GM19395 (cell line): ENCODE data around the gene MAN1A1.

ENCODE experiments used
- ATAC-seq: cut with Tn5 transposase; IDR thresholded peaks from one replicate; pipeline ENCODE4 v1.9.1; 2021; ENCODE audit warnings: mild to moderate bottlenecking, moderate library complexity; ENCODE audit not compliant: unreplicated experiment

Gene MAN1A1

DNA sequence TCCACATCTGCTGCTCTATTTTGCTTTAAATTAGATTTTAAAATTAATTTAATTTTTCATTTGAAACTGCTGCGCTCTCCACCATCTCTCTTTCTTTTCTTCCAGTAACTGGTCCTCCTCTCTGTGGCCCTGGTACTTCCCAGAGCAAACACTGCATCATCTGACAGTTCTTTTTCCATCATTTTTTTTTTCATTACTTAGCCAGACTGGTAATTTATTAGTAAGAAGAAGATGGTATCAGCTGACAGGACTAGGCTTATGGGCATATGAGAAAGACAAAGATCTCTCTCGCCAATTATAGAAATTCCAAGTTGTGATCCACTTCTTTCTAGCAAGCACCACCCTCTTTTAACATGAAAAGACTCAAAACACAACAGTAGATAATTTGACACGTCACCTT, 197.4 kb downstream of the MAN1A1 start:
- ATAC-seq, result no peak

DNA sequence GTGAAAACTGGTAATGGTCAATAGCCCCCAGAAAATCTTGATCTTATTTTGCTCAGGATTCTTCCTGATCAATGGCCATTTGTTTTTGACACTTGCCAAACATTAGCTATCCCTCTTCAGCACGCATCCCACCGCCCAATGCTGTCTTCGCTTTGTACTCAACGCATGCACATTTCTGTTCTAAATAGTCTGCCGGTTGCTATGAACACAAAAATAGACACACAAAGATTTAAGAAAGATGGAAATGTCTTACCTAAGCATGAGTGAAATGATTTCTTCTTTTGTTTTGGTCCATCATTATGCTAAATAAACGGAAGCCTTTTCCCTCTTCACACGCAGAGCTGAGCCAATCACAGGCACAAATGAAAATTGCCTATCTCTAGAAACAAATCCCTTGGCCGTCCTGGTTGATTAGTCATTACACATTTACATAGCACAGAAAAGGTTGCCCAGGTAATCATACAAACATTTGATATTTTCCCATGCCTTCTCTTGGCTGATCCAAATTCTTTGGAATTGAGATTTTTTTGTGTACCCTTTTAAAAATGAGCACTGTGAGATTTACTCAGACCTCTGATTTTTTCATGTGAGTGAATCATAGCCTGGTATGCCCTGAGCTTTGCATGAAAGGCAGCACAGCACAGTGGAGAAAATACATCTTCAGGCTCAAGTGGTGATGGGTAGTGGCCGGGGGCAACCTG, 200.6 kb downstream of the MAN1A1 start:
- ATAC-seq, result no peak

DNA sequence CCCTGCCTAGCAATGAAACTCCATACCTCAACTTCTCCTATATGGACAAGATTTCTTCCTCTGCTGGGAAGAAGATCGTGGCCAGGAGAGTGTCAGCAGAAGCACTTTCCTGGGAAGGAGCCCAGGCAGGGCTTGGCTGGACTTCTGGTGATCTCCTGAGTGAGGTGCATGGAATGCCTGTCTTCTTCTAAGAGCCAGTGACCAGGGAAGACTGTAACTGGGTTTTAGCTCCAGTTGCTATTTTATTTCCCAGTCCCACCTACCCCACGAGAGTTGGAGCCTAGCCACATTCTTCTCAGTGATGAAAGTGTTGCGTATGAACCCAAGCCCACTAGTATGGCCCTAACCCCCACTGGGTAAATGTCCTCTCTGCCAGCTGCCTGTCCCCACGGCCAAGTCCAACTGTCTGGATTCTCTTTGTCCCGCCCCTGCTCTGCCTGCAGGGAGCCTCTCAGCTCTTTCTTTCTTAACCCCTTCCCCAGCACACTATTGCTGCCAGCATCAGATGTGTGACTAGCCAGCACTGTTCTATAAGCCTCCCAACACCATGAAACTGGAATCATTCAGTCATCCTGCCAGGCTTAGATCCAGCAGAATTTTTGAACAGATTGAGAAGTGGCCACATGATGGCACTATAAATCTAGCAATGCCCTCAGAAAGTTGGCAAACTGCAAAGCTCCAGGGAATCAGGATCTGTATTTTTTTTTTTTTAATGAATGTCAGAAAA, 201.3 kb downstream of the MAN1A1 start:
- no peak for ATAC-seq

DNA sequence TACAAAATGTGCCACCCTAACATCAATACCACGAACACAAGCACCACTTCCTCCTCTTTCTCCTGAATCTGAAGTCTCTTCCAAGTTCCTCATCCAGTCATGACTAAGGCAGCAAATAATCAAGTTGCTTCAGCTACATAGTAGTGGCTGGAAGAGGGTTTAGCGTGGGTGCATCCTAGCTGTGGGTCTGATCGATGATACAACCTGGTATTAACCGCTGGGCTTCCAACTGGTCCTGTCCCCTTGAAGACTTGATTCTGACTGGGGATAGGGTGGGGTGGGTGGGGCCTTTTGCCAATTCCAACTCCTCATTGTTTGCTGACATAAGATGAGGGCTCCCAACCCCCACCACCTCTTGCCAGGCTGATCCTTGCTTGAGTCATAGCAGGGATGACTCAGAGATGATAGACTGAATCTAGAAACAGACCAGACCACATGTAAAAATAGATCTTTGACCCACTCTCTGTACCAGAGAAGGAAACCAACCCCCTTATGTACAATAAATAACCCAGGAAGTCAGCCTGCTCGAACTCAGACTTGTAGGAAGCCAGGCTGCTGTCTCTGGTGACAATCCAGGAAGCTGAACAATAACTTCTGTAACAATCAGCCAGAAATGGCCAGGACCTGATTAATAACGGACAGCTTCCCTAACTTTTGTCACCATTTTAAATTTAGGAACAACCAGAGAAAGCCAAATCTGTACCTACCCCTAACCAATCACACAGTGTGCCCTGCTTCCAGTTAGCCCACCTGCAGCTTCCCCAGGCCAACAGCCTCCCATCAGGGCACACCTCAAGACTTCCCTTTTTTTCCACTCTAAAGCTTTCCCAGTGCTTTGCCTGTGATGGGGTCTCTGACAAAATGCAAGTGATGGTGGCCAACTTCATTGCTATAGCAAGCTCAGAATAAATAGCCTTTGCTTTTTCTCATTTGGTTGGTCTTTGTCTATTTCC, 202.2 kb downstream of the MAN1A1 start:
- ATAC-seq, result peak; percentile 98

DNA sequence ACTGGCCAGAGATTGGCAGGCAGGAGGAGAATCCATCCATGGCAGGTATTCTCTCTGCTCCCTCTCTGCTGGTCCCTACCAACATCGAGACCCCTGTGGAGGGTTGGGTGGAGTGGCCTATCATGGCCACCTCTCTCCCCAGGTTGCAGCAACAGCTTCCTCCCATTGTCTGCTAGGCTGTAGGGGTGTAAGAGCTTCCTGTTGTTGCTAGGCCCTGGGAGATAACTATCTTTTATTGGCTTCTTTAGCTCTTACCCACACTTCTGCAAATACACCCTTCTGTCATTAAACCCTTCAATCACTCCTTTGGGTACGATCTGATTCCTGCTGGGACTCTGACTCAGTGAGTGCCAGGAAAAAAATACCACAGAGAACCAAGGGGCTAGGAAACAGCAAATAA, 204.4 kb downstream of the MAN1A1 start:
- no peak for ATAC-seq

DNA sequence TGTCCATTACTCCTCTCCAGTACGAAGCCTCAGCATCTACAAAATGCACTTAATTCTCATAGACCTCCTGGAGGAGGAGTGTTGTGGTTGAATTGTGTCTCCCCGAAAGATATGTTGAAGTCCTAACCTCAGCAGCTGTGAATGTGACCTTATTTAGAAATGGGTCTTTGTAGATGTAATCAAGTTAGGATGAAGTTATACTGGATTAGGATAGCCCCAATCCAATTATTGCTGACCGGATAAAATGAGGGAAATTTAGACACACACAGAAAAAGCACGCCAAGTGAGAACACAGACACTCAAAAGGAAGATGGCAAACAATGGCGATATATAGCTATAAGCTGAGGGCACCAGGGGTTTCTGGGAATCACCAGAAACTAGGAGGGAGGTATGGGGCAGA, 206.9 kb downstream of the MAN1A1 start:
- ATAC-seq, result no peak

DNA sequence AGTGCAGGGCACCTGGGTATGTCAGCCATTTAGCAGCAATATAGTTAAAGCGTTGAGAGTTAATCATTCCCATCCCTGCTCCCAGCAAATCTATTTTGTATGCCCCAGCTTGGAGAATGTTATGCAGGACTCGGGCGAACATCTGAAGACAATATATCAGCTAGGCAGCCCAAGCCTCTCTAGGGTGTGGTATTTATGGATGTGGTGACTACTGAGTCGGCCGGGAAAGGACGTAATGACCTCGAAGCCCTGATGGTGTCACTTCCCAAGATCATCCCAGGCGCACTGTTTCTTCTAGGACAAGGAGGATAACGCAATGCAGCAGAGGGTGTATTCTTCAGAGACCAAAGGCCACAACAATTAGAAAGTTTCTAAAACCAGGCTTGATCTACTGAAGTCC, 207.5 kb downstream of the MAN1A1 start:
- no peak for ATAC-seq

DNA sequence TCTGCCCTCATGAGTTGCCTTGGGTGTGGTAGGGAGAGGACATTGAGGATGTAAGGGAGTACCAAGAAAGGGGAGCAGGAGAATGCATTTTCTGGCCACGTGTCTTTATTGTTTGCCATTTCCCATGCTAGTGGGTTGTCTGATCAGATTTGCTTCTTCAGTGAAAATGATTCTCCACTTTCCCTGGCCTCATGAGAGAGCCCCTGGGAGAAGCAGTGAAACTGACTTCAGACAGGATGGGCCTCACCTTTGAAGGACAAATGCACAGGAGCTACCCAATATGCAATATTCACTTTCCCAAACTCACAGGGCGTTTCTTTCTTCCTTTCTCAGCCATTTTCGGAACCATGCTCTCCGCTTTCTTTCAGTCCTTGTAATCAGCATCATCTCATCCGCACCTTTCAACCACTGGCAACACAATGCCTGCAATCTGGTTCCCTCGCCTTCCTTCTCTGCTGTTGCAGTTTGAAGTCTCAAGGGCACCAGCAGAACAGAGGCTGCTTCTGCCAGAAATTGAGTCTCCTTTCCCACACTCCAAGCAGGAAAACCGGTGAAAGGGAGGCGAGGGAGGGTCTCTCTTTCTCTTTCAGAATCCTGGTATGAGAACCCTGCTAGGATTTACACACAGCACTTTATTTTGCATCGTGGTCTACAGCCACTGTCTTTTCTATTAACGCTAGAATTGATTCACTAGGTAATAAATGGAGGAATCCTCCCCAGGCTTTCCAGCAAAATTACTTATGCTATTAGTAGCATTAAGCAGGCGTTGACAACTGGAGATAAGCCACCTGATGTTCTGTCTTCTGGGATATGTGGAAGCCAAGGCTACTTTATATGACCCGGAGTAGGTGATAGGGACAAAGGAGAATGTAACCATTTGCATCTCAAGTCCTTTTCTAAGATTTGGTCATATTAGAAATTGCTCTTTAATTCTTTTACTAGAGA, 209.1 kb downstream of the MAN1A1 start:
- ATAC-seq, result no peak

DNA sequence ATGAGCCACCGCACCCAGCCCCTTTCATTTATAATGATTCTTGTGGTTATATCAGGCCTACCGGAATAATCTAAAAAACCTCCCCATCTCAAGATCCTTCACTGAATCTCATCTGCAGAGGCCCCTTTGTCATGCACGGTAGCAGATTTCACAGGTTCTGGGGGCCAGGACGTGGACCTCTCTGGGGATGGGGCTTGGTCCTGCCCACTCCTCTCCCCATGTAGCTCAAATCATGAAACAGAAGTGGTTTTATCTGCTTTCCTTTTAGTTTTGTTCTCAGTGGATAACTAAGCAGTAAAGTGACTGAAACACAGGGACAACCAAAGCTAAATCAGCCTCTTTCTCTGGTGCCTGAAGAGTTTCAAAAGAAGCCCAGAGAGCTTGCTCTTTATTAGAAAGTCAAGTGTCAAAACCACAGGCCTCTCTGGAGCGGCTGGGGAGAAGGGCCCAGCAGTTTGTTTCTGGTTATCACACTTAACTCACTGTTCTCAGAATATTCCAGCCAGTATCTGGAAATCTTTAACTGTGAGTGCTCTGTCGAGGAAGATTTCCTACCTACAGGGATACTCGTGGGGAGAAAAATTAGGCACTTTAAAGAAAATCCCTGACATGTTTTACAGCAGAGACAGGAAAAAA, 210.5 kb downstream of the MAN1A1 start:
- peak; percentile 94 for ATAC-seq

DNA sequence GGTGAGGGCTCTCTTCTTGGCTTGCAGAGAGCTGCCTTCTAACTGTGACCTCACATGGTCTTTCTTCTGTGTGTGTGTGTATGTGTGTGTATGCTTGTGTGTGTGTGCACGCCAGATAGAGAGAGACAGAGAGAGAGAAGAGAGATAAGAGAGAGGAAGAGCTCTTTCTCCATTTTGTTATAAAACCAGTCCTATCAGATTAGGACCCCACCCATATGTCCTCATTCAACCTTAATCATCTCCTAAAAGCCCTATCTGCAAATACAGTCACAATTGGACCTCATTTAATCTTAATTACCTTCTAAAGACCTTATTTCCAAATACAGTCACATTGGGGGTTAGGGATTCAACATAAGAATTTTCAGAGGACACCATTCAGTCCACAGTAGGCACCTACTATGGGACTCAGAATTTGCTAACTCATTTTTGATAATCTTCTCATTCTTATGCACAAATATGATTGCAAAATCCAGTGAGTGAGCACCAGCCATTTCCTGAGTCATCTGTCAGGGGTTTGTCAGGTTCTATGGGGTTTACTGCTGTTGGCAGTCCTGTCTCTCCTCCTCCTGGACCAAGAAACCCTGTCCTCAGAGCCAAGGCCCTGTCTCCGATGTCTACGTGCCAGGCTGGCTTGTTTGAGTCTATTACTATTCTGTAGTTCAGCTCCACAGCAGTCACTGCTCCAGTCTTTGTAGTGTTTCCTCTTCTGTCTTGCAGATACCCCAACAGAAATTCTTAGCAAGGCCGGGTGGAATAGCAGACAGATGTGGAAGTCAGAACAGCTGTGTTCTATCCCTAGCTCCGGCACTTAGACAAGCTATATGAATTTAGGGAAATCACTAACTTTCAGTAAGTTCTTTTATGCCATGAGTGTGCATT, 212.1 kb downstream of the MAN1A1 start:
- ATAC-seq, result no peak

DNA sequence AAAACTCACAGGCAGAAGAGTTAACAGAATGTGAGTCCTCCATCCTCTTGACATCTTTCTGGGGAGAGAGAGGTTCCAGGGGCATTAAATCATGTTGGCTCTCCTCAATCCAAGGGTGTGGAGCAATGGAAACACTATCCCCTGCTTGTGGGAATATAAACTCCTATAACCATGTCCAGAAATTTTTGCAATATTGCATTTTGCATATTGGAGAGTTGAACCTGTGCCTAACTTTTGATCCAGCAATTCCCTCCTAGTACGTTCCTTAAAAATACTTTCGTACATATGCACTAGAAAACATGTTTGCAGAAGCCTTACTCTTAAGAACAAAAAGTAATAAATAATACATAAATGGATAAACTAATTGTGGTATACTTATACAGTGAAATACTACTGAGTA, 214.8 kb downstream of the MAN1A1 start:
- ATAC-seq, result no peak

DNA sequence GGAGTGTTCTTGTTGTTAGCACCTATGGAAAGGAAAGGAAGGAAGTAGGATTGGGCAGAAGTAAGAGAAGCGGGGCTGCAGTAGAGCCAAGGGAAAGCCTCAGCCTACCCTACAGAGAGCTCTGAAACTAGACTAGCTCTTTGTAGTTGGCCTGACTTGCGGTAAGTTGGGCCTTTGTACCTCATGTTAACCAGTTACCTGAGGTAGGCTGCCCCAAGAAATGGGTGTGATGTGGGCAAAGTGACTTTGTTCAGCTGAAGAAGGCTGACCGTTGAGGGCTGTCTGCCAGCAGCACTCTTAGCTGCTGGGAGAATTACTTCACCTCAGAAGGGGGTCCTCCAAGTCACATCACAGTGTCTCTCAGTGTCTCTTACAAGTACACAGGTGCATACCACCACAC, 216.2 kb downstream of the MAN1A1 start:
- no peak for ATAC-seq

DNA sequence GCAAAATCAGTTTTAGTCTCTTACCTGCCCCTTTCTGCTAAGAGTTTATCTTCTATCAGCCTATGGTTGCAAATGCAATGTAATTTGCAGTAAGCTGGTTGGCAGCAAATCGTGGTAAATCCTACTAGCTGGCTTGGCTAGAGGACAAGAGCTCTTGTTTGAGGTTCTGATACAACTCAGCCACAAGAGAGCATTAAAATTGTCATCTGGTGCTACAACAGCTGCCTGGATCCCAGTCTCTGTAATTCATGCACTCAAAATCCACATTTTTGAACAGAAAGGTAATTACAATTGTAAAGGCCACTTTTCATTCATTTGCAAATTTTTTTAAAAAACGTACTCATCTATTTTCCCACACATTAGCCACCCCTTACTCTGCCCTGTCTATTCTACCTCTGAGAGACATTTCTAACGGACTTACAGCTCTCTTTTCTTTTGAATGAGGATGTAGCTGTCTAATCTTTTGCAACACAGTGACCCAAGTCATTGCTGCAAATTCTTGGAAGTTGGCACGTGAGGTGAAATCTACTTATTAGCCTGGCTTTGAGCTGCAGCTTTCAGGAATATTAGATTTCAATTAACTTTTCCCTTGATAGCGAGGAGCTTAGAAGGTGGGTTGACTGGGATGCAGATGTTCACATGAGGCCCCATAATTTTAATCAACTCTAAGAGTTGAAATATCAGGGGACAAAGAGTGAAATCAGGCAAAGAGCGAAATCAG, 217.1 kb downstream of the MAN1A1 start:
- ATAC-seq, result no peak

DNA sequence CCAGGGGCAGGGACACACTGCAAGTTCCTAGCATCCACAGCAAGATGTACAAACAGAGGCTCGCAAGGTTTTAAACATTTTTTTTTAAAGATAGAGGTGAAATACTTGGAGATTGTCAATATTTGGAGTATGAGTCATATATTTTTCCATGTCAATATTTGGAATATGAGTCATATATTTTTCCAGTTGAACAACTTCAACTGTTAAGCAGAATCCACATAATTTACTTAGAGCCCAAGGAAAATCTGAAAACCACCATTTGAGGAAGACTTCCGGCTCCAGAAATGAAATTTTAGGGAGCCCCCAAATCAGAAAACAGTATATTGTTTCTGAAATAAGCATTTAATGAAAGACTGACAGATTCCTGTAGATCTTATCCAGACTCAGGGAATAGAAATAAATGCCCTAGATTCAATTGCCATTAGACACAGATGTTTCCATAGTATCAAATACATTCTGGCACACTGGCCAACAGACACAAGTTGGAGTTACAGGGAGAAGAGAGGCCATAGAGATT, 219.5 kb downstream of the MAN1A1 start:
- no peak for ATAC-seq

DNA sequence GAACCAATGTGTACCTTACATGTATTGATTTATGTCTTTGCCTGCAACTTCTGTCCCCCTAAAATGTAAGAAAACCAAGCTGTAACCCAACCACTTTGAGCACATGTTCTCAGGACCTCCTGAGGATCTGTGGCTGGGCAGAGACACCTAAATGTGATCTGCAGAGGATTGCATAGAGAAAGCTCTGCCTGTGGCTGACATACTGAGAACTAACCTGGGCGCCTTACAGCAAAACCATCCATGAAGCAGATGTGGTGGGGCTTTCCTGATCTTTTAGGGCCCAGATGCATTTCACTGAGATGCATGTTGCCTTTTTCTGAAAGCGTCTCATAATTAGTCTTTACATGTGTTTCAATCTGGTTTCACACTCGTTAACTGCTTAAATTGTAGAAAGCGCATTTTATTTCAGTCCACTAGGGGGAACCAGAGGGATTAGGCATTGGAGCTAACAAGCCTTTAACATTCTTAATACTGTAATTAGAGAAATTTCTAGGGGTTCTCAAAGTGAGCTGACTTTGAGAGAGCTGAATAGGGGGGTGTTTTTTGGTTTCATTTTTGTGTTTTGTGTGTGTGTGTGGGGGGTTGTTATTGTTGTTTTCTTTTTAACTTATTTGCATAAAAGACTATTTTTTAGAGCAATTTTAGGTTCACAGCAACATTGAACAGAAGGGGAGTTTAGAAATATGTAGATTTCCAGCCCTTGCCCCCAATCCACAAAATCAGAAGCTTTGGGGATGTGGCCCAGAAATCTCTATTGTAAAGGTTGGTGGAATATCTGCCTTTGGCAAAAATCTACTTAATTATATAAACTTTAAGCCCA, 220.2 kb downstream of the MAN1A1 start:
- peak; percentile 94 for ATAC-seq

DNA sequence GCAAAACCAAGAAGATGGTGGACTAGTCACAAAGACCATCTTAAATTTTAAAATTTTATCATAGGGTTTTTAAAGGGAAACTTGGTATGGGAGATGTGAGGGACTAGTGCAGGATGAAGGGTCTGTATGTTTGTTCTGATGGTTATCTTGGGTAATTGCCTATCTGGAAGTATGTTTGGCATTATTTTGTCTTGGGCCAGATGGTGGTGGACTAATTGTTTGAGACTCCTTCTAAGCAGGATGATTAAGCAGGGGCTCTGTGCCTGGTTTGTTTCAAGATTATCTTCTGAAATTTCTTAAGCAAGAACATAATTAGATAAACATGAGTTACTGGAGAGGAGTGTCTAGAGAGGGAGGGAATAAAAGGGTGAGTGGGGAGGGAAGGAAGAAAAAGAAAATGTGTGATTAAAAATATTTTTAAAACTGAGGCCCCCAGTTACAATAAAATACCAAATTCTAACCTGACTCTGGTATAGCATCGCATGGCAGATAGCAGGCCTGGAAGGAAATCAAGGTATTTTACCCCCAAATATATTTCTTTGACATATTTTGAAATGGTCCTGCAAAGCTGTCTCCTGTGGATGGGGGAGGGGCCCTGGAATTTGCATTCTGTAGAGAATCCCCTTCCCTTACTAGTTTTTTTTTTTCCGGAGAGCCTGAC, 221.2 kb downstream of the MAN1A1 start:
- ATAC-seq, result no peak

DNA sequence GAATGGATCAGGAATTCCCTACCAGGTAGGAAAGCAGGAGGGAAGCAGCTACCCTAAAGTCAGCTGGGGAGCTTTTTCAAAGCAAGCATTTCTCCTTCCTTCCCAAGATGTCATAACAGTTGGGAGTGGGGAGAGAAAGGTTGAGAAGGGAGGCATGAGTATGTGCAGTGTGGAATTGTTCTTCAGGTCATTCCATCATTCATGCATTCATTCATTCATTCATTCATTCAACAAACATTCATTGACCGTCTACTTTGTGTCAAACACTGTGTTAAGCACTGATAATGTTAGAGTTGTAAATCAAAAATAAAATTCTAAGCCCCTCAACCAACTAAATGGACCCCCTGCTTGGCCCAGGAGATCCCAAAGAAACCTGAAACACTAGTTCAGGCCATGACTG, 221.9 kb downstream of the MAN1A1 start:
- no peak for ATAC-seq
